HUDEP-2 (cell line): ENCODE data around the gene INTS3.
A peak's percentile ranks its signal among the peaks of the same experiment; 100 is the strongest.

Experiments
- DNase-seq, 76 experiments: peaks; one replicate each; lab custom pipeline; 2025; ENCODE audit not compliant: unreplicated experiment in 76 of 76; lab: John Stamatoyannopoulos, UW

The INTS3 gene

GRCh38 chr1:153727463-153728304, at the start of gene INTS3:
TSS of gene INTS3 (plus strand) at chr1:153728050. CDS start at chr1:153728635, 585 bp downstream.
- peak; percentile 25 to 100 (median 99) for DNase-seq

GRCh38 chr1:153678519-153679336, 49.1 kb upstream of the INTS3 start, which contains the start of gene NPR1:
TSS of gene NPR1 (plus strand) at chr1:153678688. CDS start at chr1:153679109, 421 bp downstream.
- peak in 8 of 76 experiments; percentile 5 to 42 (median 13) for DNase-seq

DNA sequence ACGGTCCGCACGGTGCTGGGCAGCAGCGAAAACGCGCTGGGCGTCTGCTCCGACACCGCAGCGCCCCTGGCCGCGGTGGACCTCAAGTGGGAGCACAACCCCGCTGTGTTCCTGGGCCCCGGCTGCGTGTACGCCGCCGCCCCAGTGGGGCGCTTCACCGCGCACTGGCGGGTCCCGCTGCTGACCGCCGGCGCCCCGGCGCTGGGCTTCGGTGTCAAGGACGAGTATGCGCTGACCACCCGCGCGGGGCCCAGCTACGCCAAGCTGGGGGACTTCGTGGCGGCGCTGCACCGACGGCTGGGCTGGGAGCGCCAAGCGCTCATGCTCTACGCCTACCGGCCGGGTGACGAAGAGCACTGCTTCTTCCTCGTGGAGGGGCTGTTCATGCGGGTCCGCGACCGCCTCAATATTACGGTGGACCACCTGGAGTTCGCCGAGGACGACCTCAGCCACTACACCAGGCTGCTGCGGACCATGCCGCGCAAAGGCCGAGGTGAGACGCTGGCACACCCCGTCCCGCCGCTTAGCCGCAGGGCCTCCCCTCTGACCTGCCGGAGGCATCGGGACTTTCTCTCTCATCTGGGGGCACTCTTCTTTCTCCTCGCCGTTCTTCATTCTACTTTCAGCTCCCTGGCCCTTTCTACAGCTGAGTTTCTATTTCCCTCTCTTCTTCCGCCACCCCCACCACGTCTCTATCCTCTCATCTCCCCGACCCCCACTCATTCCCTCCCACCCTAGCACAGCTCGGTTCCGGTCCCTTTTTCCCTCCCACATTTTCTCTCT, 48.3 kb upstream of the INTS3 start:
- DNase-seq = no peak

DNA sequence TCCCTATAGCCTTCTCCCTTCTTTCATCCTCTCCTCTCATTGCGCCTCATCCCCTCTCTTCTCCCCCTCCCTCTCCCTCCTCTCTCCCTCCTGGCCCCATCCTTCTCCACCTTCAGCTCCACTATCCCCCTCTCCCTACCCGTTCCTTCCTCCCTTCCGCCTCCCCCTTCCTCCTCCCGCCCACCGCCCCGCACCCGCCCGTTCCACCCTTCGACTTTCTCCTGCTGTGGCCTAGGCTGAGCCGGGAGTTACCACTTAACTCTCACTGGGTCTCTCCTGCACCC, 47.8 kb upstream of the INTS3 start:
- DNase-seq = no peak

GRCh38 chr1:153682730-153683129, 45.1 kb upstream of the INTS3 start:
- DNase-seq = no peak

- DNase-seq = no peak
Observed at GRCh38 chr1:153683854-153684253, 44.0 kb upstream of the INTS3 start.

GRCh38 chr1:153684892-153685291, 43.0 kb upstream of the INTS3 start:
- DNase-seq = no peak

- DNase-seq = no peak
Observed at GRCh38 chr1:153685544-153686340, 42.1 kb upstream of the INTS3 start.

GRCh38 chr1:153687346-153688125, 40.3 kb upstream of the INTS3 start:
- no peak for DNase-seq

GRCh38 chr1:153688276-153688675, 39.6 kb upstream of the INTS3 start:
- DNase-seq = no peak

GRCh38 chr1:153688736-153689328, 39.0 kb upstream of the INTS3 start:
- DNase-seq = no peak

GRCh38 chr1:153693466-153693865, 34.4 kb upstream of the INTS3 start:
- DNase-seq = no peak

- DNase-seq = no peak
Observed at GRCh38 chr1:153696741-153697140, 31.1 kb upstream of the INTS3 start.

GRCh38 chr1:153697191-153698019, 30.4 kb upstream of the INTS3 start:
- peak in 3 of 76 experiments; percentile 2 to 29 (median 8) for DNase-seq

GRCh38 chr1:153698020-153698922, 29.6 kb upstream of the INTS3 start:
- DNase-seq = peak in 41 of 76 experiments; percentile 5 to 61 (median 36)

GRCh38 chr1:153698923-153699714, 28.7 kb upstream of the INTS3 start:
- no peak for DNase-seq
